ENCODE measurements around the gene YES1. TPM values are rescaled to one million over a fixed set of nuclear protein-coding genes. Genes with fewer than 3 reads are reported as not detected.
"Not testable (repeated sequence)": the region's sequence is repeated elsewhere in the genome, so short reads cannot be mapped to it uniquely, and the experiment has no call there.

Gene YES1
- total RNA-seq, 2 donors from 2014 or later: 15.3 to 22.5 TPM

GRCh38 chr18:799943-800342, 12.1 kb downstream of the YES1 start:
- Mint-ChIP-seq H3K4me3 (no peak overlapping the region), H3K27me3 (ENCODE audit: low read depth) (no peaks in the 10 kb centered on the region), H3K27ac (no peak overlapping the region), H3K36me3 (ENCODE audit: insufficient read depth in 2 of 2) (peaks cover 0 to 1% of the 10 kb centered on the region in 2 donors), H3K4me1 (ENCODE audit: low read depth) (peaks cover 50% of the 10 kb centered on the region), H3K9me3 (peaks cover 1 to 2% of the 10 kb centered on the region in 2 donors)
- ATAC-seq (replicated peaks in 1 of 2): no peak
- DNase-seq: no peak

- not testable (repeated sequence) for H3K9me3 Mint-ChIP-seq; ATAC-seq (replicated peaks in 1 of 2); H3K36me3 Mint-ChIP-seq (ENCODE audit: insufficient read depth in 2 of 2); H3K4me3 Mint-ChIP-seq; DNase-seq; H3K27me3 Mint-ChIP-seq (ENCODE audit: low read depth); H3K27ac Mint-ChIP-seq
- peaks cover 25% of the 10 kb centered on the region for H3K4me1 Mint-ChIP-seq (ENCODE audit: low read depth)
Measured at GRCh38 chr18:795383-795782, 16.7 kb downstream of the YES1 start.

DNA sequence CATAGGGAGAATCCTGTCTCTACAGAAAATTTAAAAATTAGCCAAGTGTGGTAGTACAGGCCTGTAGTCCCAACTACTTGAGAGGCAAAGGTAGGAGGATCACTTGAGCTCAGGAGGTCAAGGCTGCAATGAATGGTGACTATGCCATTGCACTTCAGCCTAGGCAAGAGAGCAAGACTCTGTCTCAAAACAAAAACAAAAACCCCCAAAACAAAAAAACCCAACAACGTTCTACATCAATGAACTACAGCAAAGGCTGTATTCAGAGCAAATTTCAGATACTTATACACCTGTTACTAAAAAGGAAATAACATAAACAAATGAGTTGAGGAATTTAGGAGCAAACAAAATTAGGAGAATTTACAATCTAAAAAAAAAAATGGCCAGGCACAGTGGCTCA, 22.6 kb downstream of the YES1 start:
- peaks cover 30% of the 10 kb centered on the region for H3K4me1 Mint-ChIP-seq (ENCODE audit: low read depth)
- peaks cover 0 to 1% of the 10 kb centered on the region in 2 donors for H3K36me3 Mint-ChIP-seq (ENCODE audit: insufficient read depth in 2 of 2)
- no peaks in the 10 kb centered on the region for H3K9me3 Mint-ChIP-seq
- ATAC-seq (replicated peaks in 1 of 2) (no peak), DNase-seq (no peak)
- H3K27ac Mint-ChIP-seq: no peak overlapping the region
- no peaks in the 10 kb centered on the region for H3K27me3 Mint-ChIP-seq (ENCODE audit: low read depth)
- H3K4me3 Mint-ChIP-seq: no peak overlapping the region

DNA sequence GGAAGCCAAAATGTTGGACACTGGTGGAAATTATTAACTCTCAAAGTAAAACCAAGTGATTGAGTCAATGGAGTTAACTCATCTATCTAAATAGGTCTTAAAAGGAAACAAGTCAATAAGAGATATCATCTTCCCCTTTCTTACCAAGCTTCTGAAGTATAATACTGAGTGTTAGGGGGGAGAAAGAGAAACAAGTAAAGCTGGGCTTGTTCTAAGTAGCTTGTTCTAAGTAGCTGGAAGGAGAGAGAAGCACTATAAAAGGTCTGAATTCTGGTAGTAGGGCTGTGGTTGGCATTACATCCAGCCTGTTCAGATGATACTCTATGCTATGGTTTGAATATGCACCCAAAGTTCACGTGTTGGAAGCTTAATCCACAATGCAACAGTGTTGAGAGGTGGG, 26.8 kb downstream of the YES1 start:
- DNase-seq: no peak
- H3K4me1 Mint-ChIP-seq (ENCODE audit: low read depth): peaks cover 34% of the 10 kb centered on the region
- no peaks in the 10 kb centered on the region for H3K9me3 Mint-ChIP-seq
- H3K27ac Mint-ChIP-seq: no peak overlapping the region
- no peaks in the 10 kb centered on the region for H3K36me3 Mint-ChIP-seq (ENCODE audit: insufficient read depth in 2 of 2)
- no peaks in the 10 kb centered on the region for H3K27me3 Mint-ChIP-seq (ENCODE audit: low read depth)
- H3K4me3 Mint-ChIP-seq: no peak overlapping the region
- ATAC-seq (replicated peaks in 1 of 2): no peak

GRCh38 chr18:784470-785172, 27.4 kb downstream of the YES1 start:
- DNase-seq (no peak), ATAC-seq (replicated peaks in 1 of 2) (no peak)
- no peaks in the 10 kb centered on the region for H3K9me3 Mint-ChIP-seq
- no peaks in the 10 kb centered on the region for H3K27me3 Mint-ChIP-seq (ENCODE audit: low read depth)
- peaks cover 33% of the 10 kb centered on the region for H3K4me1 Mint-ChIP-seq (ENCODE audit: low read depth)
- H3K27ac Mint-ChIP-seq: peak overlapping the region; percentile 15
- H3K36me3 Mint-ChIP-seq (ENCODE audit: insufficient read depth in 2 of 2): no peaks in the 10 kb centered on the region
- no peak overlapping the region for H3K4me3 Mint-ChIP-seq

DNA sequence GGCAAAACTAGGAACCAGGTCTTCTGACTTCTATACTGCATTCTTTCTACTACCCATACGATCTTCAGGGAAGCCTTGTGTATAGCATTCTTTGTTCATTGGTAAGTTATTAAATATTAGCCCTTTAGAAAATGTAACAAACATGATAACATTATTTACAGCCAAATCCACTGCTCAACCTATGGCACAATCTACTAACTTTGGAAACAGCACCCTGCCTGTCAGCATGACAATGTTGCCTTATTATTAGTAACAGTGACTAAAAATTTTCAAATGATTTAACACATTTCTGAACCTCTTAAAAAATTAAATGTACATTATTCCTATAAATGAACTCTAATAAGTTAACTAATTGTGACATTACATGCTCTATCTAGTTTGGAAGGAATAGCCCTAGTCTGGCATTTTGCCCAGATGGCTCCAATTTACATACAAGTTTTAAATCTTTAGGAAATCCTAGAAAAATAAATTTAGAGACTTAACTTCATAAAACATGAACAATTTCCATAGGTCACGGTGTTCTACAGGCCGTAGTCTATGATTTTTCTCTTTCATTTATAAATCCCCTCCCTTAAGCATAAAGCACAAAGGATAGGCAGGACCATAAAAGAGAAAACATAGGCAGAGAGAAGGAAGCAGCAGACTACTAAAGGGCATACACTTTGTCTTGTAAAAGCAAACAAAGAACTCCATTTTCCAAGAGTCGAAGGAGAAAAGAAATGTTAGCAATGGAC, 33.7 kb downstream of the YES1 start:
- no peak overlapping the region for H3K4me3 Mint-ChIP-seq
- peaks cover 2 to 8% of the 10 kb centered on the region in 2 donors for H3K36me3 Mint-ChIP-seq (ENCODE audit: insufficient read depth in 2 of 2)
- H3K27me3 Mint-ChIP-seq (ENCODE audit: low read depth): no peaks in the 10 kb centered on the region
- peaks cover 9% of the 10 kb centered on the region for H3K4me1 Mint-ChIP-seq (ENCODE audit: low read depth)
- no peak overlapping the region for H3K27ac Mint-ChIP-seq
- no peaks in the 10 kb centered on the region for H3K9me3 Mint-ChIP-seq
- DNase-seq (no peak), ATAC-seq (replicated peaks in 1 of 2) (no peak)

DNA sequence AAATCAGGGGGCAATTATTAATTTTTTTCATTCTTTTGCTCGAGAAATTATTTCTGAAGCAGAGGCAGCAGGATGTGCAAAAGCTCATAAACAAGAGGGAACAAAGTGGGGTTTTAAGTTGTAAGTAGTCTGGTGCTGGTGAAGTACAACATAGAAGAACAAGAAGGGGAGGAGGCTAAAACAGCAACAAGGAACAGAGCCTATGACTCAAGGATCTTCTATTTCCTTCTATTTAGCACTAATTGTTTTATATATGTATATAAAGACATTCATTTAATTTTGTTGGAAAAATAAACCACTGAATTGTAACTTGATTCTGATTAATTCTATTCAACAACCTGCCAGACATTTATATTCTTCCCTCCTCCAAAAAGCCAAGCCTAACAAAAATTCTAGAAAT, 35.0 kb downstream of the YES1 start:
- H3K27me3 Mint-ChIP-seq (ENCODE audit: low read depth): no peaks in the 10 kb centered on the region
- no peaks in the 10 kb centered on the region for H3K9me3 Mint-ChIP-seq
- ATAC-seq (replicated peaks in 1 of 2): no peak
- H3K4me1 Mint-ChIP-seq (ENCODE audit: low read depth): peaks cover 12% of the 10 kb centered on the region
- DNase-seq: no peak
- H3K27ac Mint-ChIP-seq: no peak overlapping the region
- peaks cover 2 to 10% of the 10 kb centered on the region in 2 donors for H3K36me3 Mint-ChIP-seq (ENCODE audit: insufficient read depth in 2 of 2)
- no peak overlapping the region for H3K4me3 Mint-ChIP-seq

DNA sequence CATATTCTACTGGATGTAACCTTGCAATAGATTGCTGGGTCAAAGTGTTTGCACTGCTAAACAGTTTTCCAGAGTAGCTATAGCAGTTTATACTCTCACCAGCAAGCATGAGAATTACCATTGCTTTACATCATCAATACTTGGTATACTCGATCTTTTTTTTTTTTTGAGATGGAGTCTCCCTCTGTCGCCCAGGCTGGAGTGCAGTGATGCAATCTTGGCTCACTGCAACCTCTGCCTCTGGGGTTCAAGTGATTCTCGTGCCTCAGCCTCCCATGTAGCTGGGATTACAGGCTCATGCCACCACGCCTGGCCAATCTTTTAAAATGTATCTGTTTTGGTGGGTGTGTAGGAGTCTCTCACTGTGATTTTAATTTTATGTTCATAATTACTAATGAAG, 36.0 kb downstream of the YES1 start:
- DNase-seq; H3K4me3 Mint-ChIP-seq; H3K27me3 Mint-ChIP-seq (ENCODE audit: low read depth); ATAC-seq (replicated peaks in 1 of 2); H3K9me3 Mint-ChIP-seq; H3K36me3 Mint-ChIP-seq (ENCODE audit: insufficient read depth in 2 of 2); H3K27ac Mint-ChIP-seq: not testable (repeated sequence)
- H3K4me1 Mint-ChIP-seq (ENCODE audit: low read depth): peaks cover 12% of the 10 kb centered on the region

- Mint-ChIP-seq H3K27ac (no peak overlapping the region), H3K4me1 (ENCODE audit: low read depth) (peaks cover 22% of the 10 kb centered on the region), H3K36me3 (ENCODE audit: insufficient read depth in 2 of 2) (peaks cover 2 to 15% of the 10 kb centered on the region in 2 donors), H3K9me3 (no peaks in the 10 kb centered on the region), H3K27me3 (ENCODE audit: low read depth) (no peaks in the 10 kb centered on the region), H3K4me3 (no peak overlapping the region)
- DNase-seq (no peak), ATAC-seq (replicated peaks in 1 of 2) (no peak)
Measured at GRCh38 chr18:774811-775210, 37.2 kb downstream of the YES1 start.

- Mint-ChIP-seq H3K27me3 (ENCODE audit: low read depth) (no peaks in the 10 kb centered on the region), H3K9me3 (no peaks in the 10 kb centered on the region), H3K27ac (no peak overlapping the region)
Measured at GRCh38 chr18:773980-774624, 37.9 kb downstream of the YES1 start.

DNA sequence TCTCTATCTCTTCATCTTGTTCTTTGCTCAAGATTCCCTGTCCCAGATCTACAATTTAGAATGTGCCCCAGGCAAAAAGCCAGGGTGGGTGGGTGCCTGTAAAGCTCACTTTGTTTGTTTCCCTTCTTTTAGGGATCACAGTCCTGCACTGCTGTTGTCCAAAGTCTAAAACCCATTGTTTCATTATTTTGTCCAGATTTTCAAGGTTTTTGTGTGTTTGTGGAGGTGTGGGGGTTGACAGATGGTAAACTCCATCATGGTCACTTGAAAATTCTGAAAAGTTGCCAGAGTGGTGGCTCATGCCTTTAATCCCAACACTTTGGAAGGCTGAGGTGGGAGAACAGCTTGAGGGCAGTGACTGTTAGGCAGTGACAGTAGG, 41.5 kb downstream of the YES1 start:
- Mint-ChIP-seq H3K9me3 (no peaks in the 10 kb centered on the region), H3K4me3 (no peak overlapping the region), H3K27me3 (ENCODE audit: low read depth) (no peaks in the 10 kb centered on the region), H3K36me3 (ENCODE audit: insufficient read depth in 2 of 2) (peaks cover 2 to 12% of the 10 kb centered on the region in 2 donors), H3K27ac (no peak overlapping the region), H3K4me1 (ENCODE audit: low read depth) (peaks cover 27% of the 10 kb centered on the region)
- DNase-seq (no peak), ATAC-seq (replicated peaks in 1 of 2) (no peak)

More at GRCh38 chr18:773980-774624, 37.9 kb downstream of the YES1 start:
- Mint-ChIP-seq H3K4me3 (no peak overlapping the region), H3K36me3 (ENCODE audit: insufficient read depth in 2 of 2) (peaks cover 2 to 15% of the 10 kb centered on the region in 2 donors), H3K4me1 (ENCODE audit: low read depth) (peaks cover 22% of the 10 kb centered on the region)
- no peak for ATAC-seq (replicated peaks in 1 of 2)
- DNase-seq: no peak

DNA sequence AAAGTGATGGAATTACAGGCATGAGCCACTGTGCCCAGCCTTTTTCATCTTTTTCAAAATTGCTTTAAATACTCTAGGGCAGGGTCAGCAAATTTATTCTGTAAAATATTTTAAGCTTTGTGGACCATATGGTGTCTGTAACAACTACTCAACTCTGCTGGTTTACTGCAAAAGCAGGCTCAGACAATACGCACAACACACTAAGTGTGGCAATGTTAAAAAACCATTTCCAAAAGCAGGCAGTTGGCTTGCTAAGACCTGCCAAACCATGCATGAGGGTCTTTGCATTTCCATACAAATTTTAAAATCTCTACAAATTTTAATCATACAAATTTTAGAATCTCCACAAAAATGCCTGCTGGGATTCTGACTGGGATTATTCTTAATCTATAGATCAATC, 44.1 kb downstream of the YES1 start:
- no peak for DNase-seq
- Mint-ChIP-seq H3K4me1 (ENCODE audit: low read depth) (peaks cover 31% of the 10 kb centered on the region), H3K4me3 (no peak overlapping the region), H3K27me3 (ENCODE audit: low read depth) (no peaks in the 10 kb centered on the region), H3K9me3 (no peaks in the 10 kb centered on the region), H3K36me3 (ENCODE audit: insufficient read depth in 2 of 2) (peaks cover 0 to 7% of the 10 kb centered on the region in 2 donors), H3K27ac (no peak overlapping the region)
- ATAC-seq (replicated peaks in 1 of 2): no peak

GRCh38 chr18:767084-767882, 44.8 kb downstream of the YES1 start:
- no peak for ATAC-seq (replicated peaks in 1 of 2)
- no peaks in the 10 kb centered on the region for H3K27me3 Mint-ChIP-seq (ENCODE audit: low read depth)
- H3K9me3 Mint-ChIP-seq: no peaks in the 10 kb centered on the region
- H3K4me3 Mint-ChIP-seq: no peak overlapping the region
- H3K27ac Mint-ChIP-seq: no peak overlapping the region
- H3K36me3 Mint-ChIP-seq (ENCODE audit: insufficient read depth in 2 of 2): peaks cover 0 to 5% of the 10 kb centered on the region in 2 donors
- DNase-seq: no peak
- peaks cover 25% of the 10 kb centered on the region for H3K4me1 Mint-ChIP-seq (ENCODE audit: low read depth)
